K562 (cell line): ENCODE measurements around the gene RNF175. TPM values are rescaled to one million over a fixed set of nuclear protein-coding genes. Genes with fewer than 3 reads are reported as not detected.

Experiments
- ATAC-seq: fragments of 200-7000 bp; cut with Tn5 transposase; 3 replicates; pipeline ENCODE4 v1.9.1; 2020; ENCODE audit warnings: moderate library complexity
- BruUV-seq: library from RNA; stranded (reverse); fragments of 400-500 nt; replicated peaks from 2 replicates; lab custom pipeline; 2021; lab: Mats Ljungman, UMichigan
- CTCF ChIA-PET: fragments of 300-600 bp; formaldehyde crosslinking; extraction: SDS; loops from one replicate; lab custom pipeline; 2021; ENCODE audit warnings: low intra/inter-chr PET ratio; lab: Yijun Ruan, JAX
- POLR2A ChIA-PET: fragments of 300-600, 350-650 bp; sonication (Branson Sonifier 250); formaldehyde crosslinking; extraction: SDS; loops from one replicate; lab custom pipeline; 2021; ENCODE audit warnings: antibody characterized with exemption, inconsistent platforms; lab: Yijun Ruan, JAX
- DNase-seq, 4 experiments: peaks; one replicate each; pipeline versions ENCODE4 v3.0.0 to v3.0.0-alpha.2; 2011 to 2018; ENCODE audit warnings: low spot score in 3 of 4, mixed read lengths in 3 of 4; ENCODE audit errors: extremely low read depth in 1 of 4
- FAIRE-seq: peaks from 2 replicates; lab custom pipeline; 2011; peaks lifted over from hg19 to GRCh38; lab: Jason Lieb, UNC
- H2AFZ ChIP-seq: 2 replicates; pipeline ENCODE4 v1.6.0; 2011; ENCODE audit warnings: low read depth, low read length, control low read depth, inconsistent platforms
- H3K27ac ChIP-seq: fragments of 200-600 bp; 3 replicates; pipeline ENCODE4 v1.8.0; 2011; ENCODE audit warnings: low read depth, mild to moderate bottlenecking, control low read depth, inconsistent platforms, low read length, moderate library complexity, mixed read lengths; ENCODE audit errors: extremely low read depth
- H3K27me3 ChIP-seq, 2 experiments: fragments of 300-600 bp in 1 of 2; 2 replicates in 1 of 2; 3 replicates in 1 of 2; pipeline versions ENCODE4 v1.6.0 to v1.8.0; 2011; ENCODE audit warnings: inconsistent platforms in 2 of 2, low read length in 2 of 2, mild to moderate bottlenecking in 1 of 2, mixed read lengths in 1 of 2, moderate library complexity in 1 of 2; ENCODE audit not compliant: control insufficient read depth in 2 of 2, insufficient read depth in 2 of 2
- H3K36me3 ChIP-seq: fragments of 300-600 bp; 3 replicates; pipeline ENCODE4 v1.8.0; 2011; ENCODE audit warnings: mild to moderate bottlenecking, low read length, inconsistent platforms; ENCODE audit not compliant: control insufficient read depth, insufficient read depth
- H3K4me1 ChIP-seq, 2 experiments: fragments of 200-600 bp in 1 of 2; replicated peaks in 1 of 2; 2 replicates in 1 of 2; 3 replicates in 1 of 2; pipeline versions ENCODE4 v1.5.1 to v1.8.0; 2011; ENCODE audit warnings: inconsistent platforms in 2 of 2, low read length in 2 of 2, mild to moderate bottlenecking in 1 of 2, mixed read lengths in 1 of 2, moderate library complexity in 1 of 2; ENCODE audit not compliant: control insufficient read depth in 2 of 2, insufficient read depth in 2 of 2
- H3K4me2 ChIP-seq: 2 replicates; pipeline ENCODE4 v1.6.1; 2011; ENCODE audit warnings: low read length, control low read depth, inconsistent platforms, mixed read lengths; ENCODE audit not compliant: insufficient read depth
- H3K4me3 ChIP-seq: fragments of 200-600 bp; sonication (generic), shearing (Covaris generic); 2 replicates; pipeline ENCODE4 v1.5.1; 2016; ENCODE audit warnings: control low read depth, inconsistent platforms
- H3K79me2 ChIP-seq: fragments of 200-600 bp; 3 replicates; pipeline ENCODE4 v1.8.0; 2011; ENCODE audit warnings: low read length, inconsistent platforms; ENCODE audit not compliant: control insufficient read depth, insufficient read depth
- H3K9ac ChIP-seq, 2 experiments: 2 replicates each; pipeline versions ENCODE4 v1.6.0 to v1.6.1; 2011; ENCODE audit warnings: low read depth in 2 of 2, low read length in 2 of 2, control low read depth in 1 of 2, inconsistent platforms in 1 of 2, mild to moderate bottlenecking in 1 of 2, mixed read lengths in 1 of 2; ENCODE audit not compliant: insufficient read depth in 1 of 2
- H3K9me1 ChIP-seq: one replicate; pipeline ENCODE4 v1.6.0; 2011; ENCODE audit warnings: inconsistent platforms, mild to moderate bottlenecking, low read length, moderate library complexity; ENCODE audit not compliant: control insufficient read depth, insufficient read depth
- H3K9me3 ChIP-seq: replicated peaks from 2 replicates; pipeline ENCODE4 v1.5.1; 2011; ENCODE audit warnings: low read depth, low read length, inconsistent platforms; ENCODE audit not compliant: control insufficient read depth, insufficient read depth
- H4K20me1 ChIP-seq: replicated peaks from 2 replicates; pipeline ENCODE4 v1.6.1; 2011; ENCODE audit warnings: low read length, inconsistent platforms, mixed read lengths; ENCODE audit not compliant: control insufficient read depth, insufficient read depth
- EGR1 ChIP-seq: fragments of 450-650 bp; conservative IDR thresholded peaks from 2 replicates; pipeline ENCODE4 v1.6.1; 2017; ENCODE audit warnings: mild to moderate bottlenecking
- GTF2E2 ChIP-seq: fragments of 200-800 bp; sonication (Bioruptor generic); IDR thresholded peaks from 2 replicates; pipeline ENCODE4 v1.6.1; 2016; ENCODE audit warnings: missing genetic modification characterization, missing compliant biosample characterization
- MYBL2 ChIP-seq, 2 experiments: fragments of 450-650 bp in 1 of 2; sonication (generic) in 1 of 2; formaldehyde crosslinking in 1 of 2; IDR thresholded peaks; 2 replicates each; pipeline versions ENCODE4 v1.6.1 to v1.8.1; 2017 to 2022; ENCODE audit warnings: borderline replicate concordance in 1 of 2, inconsistent platforms in 1 of 2, low read depth in 1 of 2, mild to moderate bottlenecking in 1 of 2, missing genetic modification reagents in 1 of 2, moderate library complexity in 1 of 2
- RBM17 ChIP-seq: fragments of 200-400 bp; formaldehyde crosslinking; IDR thresholded peaks from 2 replicates; pipeline ENCODE4 v1.6.1; 2017; ENCODE audit warnings: low read depth, mild to moderate bottlenecking, low read length, borderline replicate concordance
- SRSF3 ChIP-seq: fragments of 200-400 bp; formaldehyde crosslinking; IDR thresholded peaks from 2 replicates; pipeline ENCODE4 v1.6.1; 2016; ENCODE audit warnings: mild to moderate bottlenecking, low read length, moderate library complexity; ENCODE audit not compliant: insufficient read depth
- in situ Hi-C: fragments of 300-500 bp; cut with MboI; formaldehyde crosslinking; loops from 4 replicates; pipeline ENCODE4 v1.15.0; 2018; ENCODE audit warnings: inconsistent platforms, mixed read lengths
- intact Hi-C: fragments of 100-400 bp; cut with micrococcal nuclease; formaldehyde crosslinking; loops from 2 replicates; pipeline ENCODE4 v1.14.2; 2022
- polyA plus RNA-seq, 8 experiments: library from polyadenylated mRNA; depleted of rRNA in 4 of 8; stranded (reverse) in 5 of 8; unstranded in 3 of 8; fragments of >200 nt; fragmentation: Nextera tagmentation in 2 of 8; fragmentation: Illumina TruSeq in 1 of 8; extraction: Ambion mirVana in 2 of 8; extraction: Trizol in 1 of 8; gene quantifications; 2 replicates each; pipeline versions ENCODE4 v1.2.1 to v1.2.3, GENCODE V29; 2011 to 2014; ENCODE audit warnings: inconsistent platforms in 1 of 8, missing spikeins in 1 of 8
- total RNA-seq, 7 experiments: library from RNA; depleted of rRNA in 6 of 7; stranded (reverse); fragments of >200 nt in 6 of 7; fragmentation: Illumina TruSeq in 2 of 7; extraction: Trizol in 2 of 7; gene quantifications; 2 replicates each; pipeline versions ENCODE4 v1.2.1 to v1.2.3, GENCODE V29; 2011 to 2021; ENCODE audit warnings: low replicate concordance in 1 of 7
- TF ChIP-seq, protein P1 (sequence below): fragments of 450-650 bp; formaldehyde crosslinking; IDR thresholded peaks from 2 replicates; pipeline ENCODE4 v1.4.0; 2020; ENCODE audit warnings: mild to moderate bottlenecking, moderate library complexity
- TF ChIP-seq, protein P2 (sequence below): fragments of 250-450 bp; sonication (Bioruptor Pico); IDR thresholded peaks from 2 replicates; pipeline ENCODE4 v1.5.0; 2021; ENCODE audit warnings: mild to moderate bottlenecking, borderline replicate concordance

RNF175 gene
- total and polyA plus RNA-seq, 9 of the 15 experiments (the other 6 are each of a cell fraction or from before 2014, with no cell fraction given), result not detected

DNA sequence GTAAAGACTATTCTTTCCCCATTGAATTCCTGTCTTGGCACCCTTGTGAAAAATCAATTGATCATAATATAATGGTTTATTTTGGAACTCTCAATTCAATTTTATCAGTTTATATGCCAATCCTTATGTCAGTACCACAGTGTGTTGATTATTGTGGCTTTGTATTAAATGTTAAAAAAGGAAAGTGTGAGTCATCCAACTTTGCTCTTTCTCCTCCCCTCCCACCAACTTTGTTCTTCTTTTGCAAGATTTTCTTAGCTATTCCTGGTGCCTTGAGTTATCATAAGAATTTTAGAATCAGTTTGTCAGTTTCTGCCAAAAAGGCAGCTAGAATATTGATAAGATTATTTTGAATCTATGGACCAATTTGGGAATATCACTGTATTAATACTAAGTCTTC lies 11.2 kb upstream of the RNF175 start:
- Histone ChIP-seq H3K4me2 (no peak overlapping the region), H3K27ac (no peak overlapping the region), H3K9ac (no peak overlapping the region), H3K9me1 (no peaks in the 10 kb centered on the region), H3K27me3 (no peaks in the 10 kb centered on the region), H3K36me3 (no peaks in the 10 kb centered on the region), H3K79me2 (no peaks in the 10 kb centered on the region), H3K9me3 (peaks cover 2% of the 10 kb centered on the region; the same call in 1 of the 2 replicates), H3K4me1 (peaks cover 0 to 15% of the 10 kb centered on the region in 2 experiments; a peak in 2 of 5 replicates), H3K4me3 (no peak overlapping the region), H2AFZ (no peak overlapping the region), H4K20me1 (no peaks in the 10 kb centered on the region)
- in situ Hi-C loops (no loop called here), intact Hi-C loops (loop anchor here (5.0 to 10.0 kb wide), 3 partner anchors 251 to 844 kb away; partner anchors contain the start of genes FGG and PLRG1)
- DNase-seq (no peak), FAIRE-seq (no peak)
- POLR2A ChIA-PET, result no interaction called here
- BruUV-seq, result no TSS peak
- CTCF ChIA-PET, result no interaction called here
- no peak for TF ChIP-seq SRSF3
- no peak for TF ChIP-seq GTF2E2
- TF ChIP-seq EGR1, result no peak
- no peak for TF ChIP-seq RBM17
- TF ChIP-seq, protein P1, sequence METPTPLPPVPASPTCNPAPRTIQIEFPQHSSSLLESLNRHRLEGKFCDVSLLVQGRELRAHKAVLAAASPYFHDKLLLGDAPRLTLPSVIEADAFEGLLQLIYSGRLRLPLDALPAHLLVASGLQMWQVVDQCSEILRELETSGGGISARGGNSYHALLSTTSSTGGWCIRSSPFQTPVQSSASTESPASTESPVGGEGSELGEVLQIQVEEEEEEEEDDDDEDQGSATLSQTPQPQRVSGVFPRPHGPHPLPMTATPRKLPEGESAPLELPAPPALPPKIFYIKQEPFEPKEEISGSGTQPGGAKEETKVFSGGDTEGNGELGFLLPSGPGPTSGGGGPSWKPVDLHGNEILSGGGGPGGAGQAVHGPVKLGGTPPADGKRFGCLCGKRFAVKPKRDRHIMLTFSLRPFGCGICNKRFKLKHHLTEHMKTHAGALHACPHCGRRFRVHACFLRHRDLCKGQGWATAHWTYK (CRISPR knock-in tag), result no peak
- no peak for TF ChIP-seq MYBL2 (IDR thresholded peaks at IDR 0.05; ENCODE audit: low read depth)
- no peak for TF ChIP-seq MYBL2 (CRISPR knock-in tag; IDR thresholded peaks at IDR 0.05; ENCODE audit: borderline replicate concordance)
- TF ChIP-seq, protein P2, sequence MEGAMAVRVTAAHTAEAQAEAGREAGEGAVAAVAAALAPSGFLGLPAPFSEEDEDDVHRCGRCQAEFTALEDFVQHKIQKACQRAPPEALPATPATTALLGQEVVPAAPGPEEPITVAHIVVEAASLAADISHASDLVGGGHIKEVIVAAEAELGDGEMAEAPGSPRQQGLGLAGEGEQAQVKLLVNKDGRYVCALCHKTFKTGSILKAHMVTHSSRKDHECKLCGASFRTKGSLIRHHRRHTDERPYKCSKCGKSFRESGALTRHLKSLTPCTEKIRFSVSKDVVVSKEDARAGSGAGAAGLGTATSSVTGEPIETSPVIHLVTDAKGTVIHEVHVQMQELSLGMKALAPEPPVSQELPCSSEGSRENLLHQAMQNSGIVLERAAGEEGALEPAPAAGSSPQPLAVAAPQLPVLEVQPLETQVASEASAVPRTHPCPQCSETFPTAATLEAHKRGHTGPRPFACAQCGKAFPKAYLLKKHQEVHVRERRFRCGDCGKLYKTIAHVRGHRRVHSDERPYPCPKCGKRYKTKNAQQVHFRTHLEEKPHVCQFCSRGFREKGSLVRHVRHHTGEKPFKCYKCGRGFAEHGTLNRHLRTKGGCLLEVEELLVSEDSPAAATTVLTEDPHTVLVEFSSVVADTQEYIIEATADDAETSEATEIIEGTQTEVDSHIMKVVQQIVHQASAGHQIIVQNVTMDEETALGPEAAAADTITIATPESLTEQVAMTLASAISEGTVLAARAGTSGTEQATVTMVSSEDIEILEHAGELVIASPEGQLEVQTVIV (CRISPR knock-in tag), result no peak
- TF ChIP-seq, all 486 proteins: peak for 0
- no peak for ATAC-seq
